GM12891 (cell line): ENCODE measurements around the gene SLC26A4.

ENCODE experiments used
- DNase-seq: peaks from one replicate; pipeline ENCODE4 v3.0.0; 2011; ENCODE audit warnings: low spot score; ENCODE audit not compliant: insufficient read length
- FAIRE-seq: peaks from 2 replicates; lab custom pipeline; 2011; peaks lifted over from hg19 to GRCh38; lab: Jason Lieb, UNC
- PAX5 ChIP-seq: IDR thresholded peaks from 2 replicates; pipeline ENCODE4 v1.6.1; 2011; ENCODE audit warnings: low read length, moderate library complexity, mild to moderate bottlenecking; ENCODE audit not compliant: insufficient read depth, severe bottlenecking
- POLR2A ChIP-seq: IDR thresholded peaks from 2 replicates; pipeline ENCODE4 v1.6.1; 2011; ENCODE audit warnings: low read depth, low read length, control low read depth
- POLR2AphosphoS5 ChIP-seq: IDR thresholded peaks from 2 replicates; pipeline ENCODE4 v1.6.1; 2011; ENCODE audit warnings: low read depth, low read length, control low read depth
- POU2F2 ChIP-seq: IDR thresholded peaks from 2 replicates; pipeline ENCODE4 v1.6.1; 2011; ENCODE audit warnings: low read depth, mild to moderate bottlenecking, control low read depth, low read length, moderate library complexity
- SPI1 ChIP-seq: IDR thresholded peaks from 2 replicates; pipeline ENCODE4 v1.6.1; 2011; ENCODE audit warnings: low read depth, low read length, control low read depth
- TAF1 ChIP-seq: IDR thresholded peaks from 2 replicates; pipeline ENCODE4 v1.6.1; 2011; ENCODE audit warnings: low read depth, low read length, control low read depth

Gene SLC26A4

GRCh38 chr7:107682886-107683285 is 22.3 kb downstream of the SLC26A4 start:
- TF ChIP-seq TAF1 (no peak), POLR2AphosphoS5 (no peak), SPI1 (no peak), POLR2A (no peak), POU2F2 (no peak), PAX5 (no peak)
- DNase-seq = no peak
- FAIRE-seq = no peak

- no peak for DNase-seq
- TF ChIP-seq TAF1 (no peak), PAX5 (no peak), SPI1 (no peak), POLR2A (no peak), POU2F2 (no peak), POLR2AphosphoS5 (no peak)
- no peak for FAIRE-seq
Measured at GRCh38 chr7:107684287-107684686, 23.7 kb downstream of the SLC26A4 start.

- FAIRE-seq = no peak
Measured at GRCh38 chr7:107684947-107685463, 24.4 kb downstream of the SLC26A4 start.

GRCh38 chr7:107686816-107687387 is 26.3 kb downstream of the SLC26A4 start:
- no peak for DNase-seq
- TF ChIP-seq SPI1 (no peak), POU2F2 (no peak), PAX5 (no peak), POLR2A (no peak), TAF1 (no peak), POLR2AphosphoS5 (no peak)
- no peak for FAIRE-seq

More at GRCh38 chr7:107684947-107685463, 24.4 kb downstream of the SLC26A4 start:
- DNase-seq = no peak
- TF ChIP-seq POU2F2 (no peak), SPI1 (no peak), POLR2AphosphoS5 (no peak), POLR2A (no peak), TAF1 (no peak)

- FAIRE-seq (no peak), DNase-seq (no peak)
- TF ChIP-seq SPI1 (no peak), TAF1 (no peak), PAX5 (no peak), POU2F2 (no peak), POLR2A (no peak), POLR2AphosphoS5 (no peak)
Measured at GRCh38 chr7:107687656-107688055, 27.0 kb downstream of the SLC26A4 start.

- no peak for FAIRE-seq
- no peak for TF ChIP-seq POLR2A
- DNase-seq = no peak
Measured at GRCh38 chr7:107689553-107689952, 28.9 kb downstream of the SLC26A4 start.

GRCh38 chr7:107690084-107690483 is 29.5 kb downstream of the SLC26A4 start:
- no peak for DNase-seq
- TF ChIP-seq POLR2AphosphoS5 (no peak), TAF1 (no peak), SPI1 (no peak), POLR2A (no peak), PAX5 (no peak), POU2F2 (no peak)
- no peak for FAIRE-seq

- DNase-seq (no peak), FAIRE-seq (no peak)
- no peak for TF ChIP-seq TAF1
- no peak for TF ChIP-seq POU2F2
- no peak for TF ChIP-seq SPI1
- TF ChIP-seq PAX5 = no peak
- no peak for TF ChIP-seq POLR2A
- no peak for TF ChIP-seq POLR2AphosphoS5
Measured at GRCh38 chr7:107690611-107691010, 30.0 kb downstream of the SLC26A4 start.

- FAIRE-seq = no peak
- no peak for DNase-seq
- TF ChIP-seq POLR2AphosphoS5 (no peak), PAX5 (no peak), POLR2A (no peak), TAF1 (no peak), SPI1 (no peak), POU2F2 (no peak)
Measured at GRCh38 chr7:107691716-107692115, 31.1 kb downstream of the SLC26A4 start.

- no peak for DNase-seq
- no peak for FAIRE-seq
- TF ChIP-seq POLR2A = no peak
- TF ChIP-seq PAX5 = no peak
- TF ChIP-seq TAF1 = no peak
- TF ChIP-seq POU2F2 = no peak
- no peak for TF ChIP-seq POLR2AphosphoS5
Measured at GRCh38 chr7:107692501-107692900, 31.9 kb downstream of the SLC26A4 start.
